G401 (cell line): Measurements from ENCODE around the gene ANO10. TPM values are rescaled to one million over a fixed set of nuclear protein-coding genes. Genes with fewer than 3 reads are reported as not detected.

ENCODE experiments used
- DNase-seq: peaks from one replicate; pipeline ENCODE4 v3.0.0-alpha.2; 2015; ENCODE audit warnings: low spot score
- in situ Hi-C: cut with HindIII; loops from 2 replicates; pipeline ENCODE4 v1.10.0; 2016; ENCODE audit warnings: low sequenced_read_pairs, mixed read lengths
- total RNA-seq: library from RNA; depleted of rRNA; stranded (reverse); fragments of >200 nt; shearing (Covaris generic); gene quantifications from 2 replicates; pipeline ENCODE4 v1.2.3, GENCODE V29; 2014

ANO10 gene
- total RNA-seq, 1 experiment from 2014 or later = 24.1 TPM

DNA sequence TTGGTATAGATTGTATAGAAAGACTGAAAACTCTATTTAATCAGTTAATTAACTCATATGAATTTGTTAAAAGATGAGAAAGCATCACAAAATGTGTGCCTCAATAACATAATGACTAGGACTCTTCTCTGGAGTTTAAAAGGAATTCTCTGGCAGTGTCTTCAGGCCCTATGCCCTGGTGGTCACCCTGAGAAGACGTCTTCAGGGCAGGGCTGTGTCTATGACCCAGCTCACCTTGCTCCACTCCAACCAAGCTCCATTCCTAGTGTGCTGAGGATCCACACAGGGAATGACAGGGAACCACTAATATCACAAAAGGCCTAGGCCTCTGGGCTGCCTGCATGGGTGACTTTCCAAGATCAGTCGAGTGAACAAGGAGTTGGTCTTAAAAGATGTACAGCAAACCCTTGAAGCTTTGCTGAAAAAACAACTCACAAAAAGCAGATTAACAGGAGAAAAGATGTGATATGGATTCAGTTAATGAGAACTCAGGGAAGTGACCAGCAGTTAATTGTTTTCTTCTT lies 178.9 kb downstream of the ANO10 start:
- in situ Hi-C loops = no loop called here
- no peak for DNase-seq

DNA sequence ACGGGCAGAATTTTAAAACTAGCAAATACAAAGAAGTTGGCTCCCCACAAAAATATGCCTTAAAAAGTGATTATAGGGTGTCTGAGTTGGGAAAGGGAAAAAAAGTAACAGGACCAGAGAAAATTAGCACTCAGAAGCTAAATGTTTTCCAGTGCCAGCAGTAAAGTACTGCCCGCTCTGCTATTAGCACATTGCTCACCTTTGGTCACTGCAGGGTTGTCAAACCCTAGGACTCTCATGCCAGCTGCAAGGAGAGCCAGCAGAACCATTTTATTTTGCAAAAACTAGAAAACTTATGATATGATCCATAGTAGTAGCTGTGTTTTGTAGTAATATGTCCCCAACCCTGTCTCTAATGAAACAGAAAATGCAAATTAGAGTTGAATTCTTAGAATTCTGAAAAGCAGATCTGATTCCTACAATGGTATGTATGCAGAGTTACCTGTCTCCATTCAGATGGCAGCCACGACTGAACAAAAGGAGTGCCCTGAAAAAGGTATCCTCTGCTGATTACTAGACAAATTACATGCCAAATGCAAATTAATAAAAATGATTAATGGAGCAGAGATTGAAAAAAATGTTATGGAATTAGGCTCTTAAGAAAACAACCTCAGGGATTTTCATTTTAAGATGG lies 185.2 kb downstream of the ANO10 start:
- DNase-seq = no peak
- in situ Hi-C loops = no loop called here

DNA sequence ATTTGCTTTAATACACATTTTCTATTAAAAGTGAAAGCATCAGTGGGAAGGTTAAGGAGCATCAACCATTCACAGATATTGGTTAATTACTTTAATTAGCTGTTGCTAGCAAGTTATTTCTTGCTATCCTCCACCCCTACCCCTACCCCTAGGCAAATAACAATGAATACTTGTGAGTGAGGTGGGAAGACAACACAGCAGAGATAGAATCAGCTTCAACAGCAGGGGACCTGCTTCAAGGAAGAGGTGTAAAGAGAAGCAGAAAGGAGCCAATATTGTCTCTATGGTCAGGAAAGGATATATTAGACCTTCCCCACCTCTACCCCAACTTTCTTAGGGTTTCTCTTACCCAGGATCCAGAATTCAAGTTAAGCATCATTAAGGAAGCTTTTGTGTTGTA lies 186.1 kb downstream of the ANO10 start:
- no peak for DNase-seq
- in situ Hi-C loops = no loop called here

DNA sequence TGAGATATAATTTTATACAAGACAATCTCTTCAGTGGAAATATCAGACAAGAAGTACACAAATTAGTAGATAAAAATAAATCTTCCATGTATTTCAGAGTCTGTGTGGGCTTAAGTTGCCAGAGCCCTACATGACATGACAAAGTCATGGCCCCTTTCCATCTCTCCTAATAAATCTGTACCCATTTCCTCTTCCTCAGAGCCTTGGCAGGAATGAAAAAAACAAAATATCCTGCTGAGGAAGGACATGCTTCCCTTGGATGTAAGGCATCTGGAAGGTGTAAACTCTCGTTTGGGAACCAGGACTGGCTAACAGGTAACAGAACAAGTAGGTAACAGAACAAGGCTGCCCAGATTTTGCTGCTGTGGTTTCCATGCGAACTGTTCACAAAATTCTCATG lies 187.4 kb downstream of the ANO10 start:
- peak; percentile 76 for DNase-seq
- in situ Hi-C loops = no loop called here

DNA sequence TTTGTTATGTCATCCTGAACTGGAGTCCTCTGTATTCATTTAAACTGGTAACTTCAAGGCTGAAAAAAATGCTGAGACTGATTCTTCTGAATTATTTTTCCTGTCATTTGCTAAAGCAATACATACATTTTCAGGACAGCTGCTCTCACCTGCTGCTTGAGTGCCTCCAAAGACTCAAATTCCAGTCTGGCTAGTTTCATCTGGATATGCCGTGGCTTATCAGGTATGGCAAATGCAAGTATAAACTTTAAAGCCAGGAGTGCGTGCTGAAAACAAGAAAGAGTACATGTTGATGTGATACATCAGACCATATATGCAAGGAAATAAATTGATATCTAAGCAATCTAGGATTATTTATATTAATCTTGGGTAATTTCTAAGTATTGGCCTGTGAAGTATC lies 189.3 kb downstream of the ANO10 start:
- DNase-seq = no peak
- in situ Hi-C loops = no loop called here

DNA sequence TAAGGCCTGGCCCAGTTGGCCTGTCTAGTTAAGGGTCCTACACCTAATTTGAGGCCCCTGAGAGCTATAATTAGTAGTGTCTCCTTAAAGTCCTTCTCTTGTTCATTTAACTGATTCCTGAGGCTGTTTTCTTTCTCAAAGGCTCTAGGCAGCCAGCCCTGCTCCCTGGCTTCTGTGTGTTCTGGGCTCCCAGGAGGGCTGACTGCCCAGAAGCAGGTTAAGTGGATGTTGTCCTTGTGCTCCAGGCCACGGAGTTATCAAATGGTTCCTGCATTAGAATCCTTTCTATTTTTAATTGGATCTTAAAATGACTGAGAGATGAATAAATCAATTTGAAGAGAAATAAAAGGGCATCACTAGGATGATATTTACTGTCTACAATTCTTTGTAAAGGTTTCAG lies 195.4 kb downstream of the ANO10 start:
- in situ Hi-C loops = no loop called here

DNA sequence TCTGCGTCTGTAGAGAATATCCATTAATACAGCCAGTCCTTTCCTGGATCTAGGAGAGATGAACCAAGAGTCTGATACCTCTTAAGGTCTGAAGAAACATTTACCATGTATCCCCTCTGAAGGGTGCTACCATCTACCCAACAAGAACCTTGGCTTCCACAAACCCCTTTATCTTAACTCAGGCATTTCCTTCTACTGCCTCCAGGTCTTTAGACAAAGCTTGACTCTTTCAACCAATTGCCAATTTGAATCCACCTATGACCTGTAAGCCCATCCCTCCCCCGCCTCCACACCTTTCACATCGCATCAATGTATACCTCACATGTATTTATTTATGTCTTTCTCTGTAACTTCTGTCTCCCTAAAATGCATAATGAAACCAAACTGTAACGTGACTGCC lies 196.0 kb downstream of the ANO10 start:
- DNase-seq = no peak
- in situ Hi-C loops = no loop called here

More for the DNA sequence above, 195.4 kb downstream of the ANO10 start:
- DNase-seq = no peak

DNA sequence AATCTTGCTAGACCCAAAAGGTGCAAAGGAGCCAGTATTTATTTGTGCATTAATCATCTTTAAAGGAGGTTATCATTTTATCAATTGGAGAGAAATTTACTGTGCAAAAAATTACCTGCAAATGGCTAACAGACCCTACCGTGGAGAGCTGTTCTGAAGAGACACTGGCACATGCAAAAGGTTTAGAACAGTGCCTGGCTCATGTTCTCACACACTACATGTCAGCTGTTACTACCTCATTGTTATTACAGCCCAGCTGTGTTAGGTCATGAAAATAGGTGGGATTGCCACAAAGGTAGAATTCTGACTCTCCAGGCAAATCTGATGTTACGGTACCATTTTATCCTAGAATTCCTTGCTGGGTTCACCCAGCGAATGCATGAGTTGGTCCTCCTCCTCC lies 198.2 kb downstream of the ANO10 start:
- in situ Hi-C loops = no loop called here
- DNase-seq = no peak

DNA sequence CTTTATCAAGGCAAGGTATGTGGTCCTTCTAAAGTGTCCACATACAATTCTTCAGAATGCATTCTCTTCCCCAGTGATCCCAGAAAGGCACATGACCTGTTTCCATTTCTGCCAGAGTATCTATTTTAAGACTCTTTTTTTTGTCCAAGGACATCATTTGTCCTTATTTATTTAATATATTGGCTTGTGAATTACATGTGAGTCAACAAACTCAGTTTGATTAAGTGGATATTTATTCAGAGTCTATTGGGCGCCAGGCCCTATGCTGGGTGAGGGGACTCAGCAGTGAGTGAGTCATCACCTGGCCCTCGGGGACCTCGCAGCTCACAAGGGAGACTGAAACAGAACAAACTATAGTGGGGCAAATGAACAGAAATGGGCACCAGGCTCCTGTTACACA lies 198.7 kb downstream of the ANO10 start:
- in situ Hi-C loops = no loop called here
- no peak for DNase-seq

DNA sequence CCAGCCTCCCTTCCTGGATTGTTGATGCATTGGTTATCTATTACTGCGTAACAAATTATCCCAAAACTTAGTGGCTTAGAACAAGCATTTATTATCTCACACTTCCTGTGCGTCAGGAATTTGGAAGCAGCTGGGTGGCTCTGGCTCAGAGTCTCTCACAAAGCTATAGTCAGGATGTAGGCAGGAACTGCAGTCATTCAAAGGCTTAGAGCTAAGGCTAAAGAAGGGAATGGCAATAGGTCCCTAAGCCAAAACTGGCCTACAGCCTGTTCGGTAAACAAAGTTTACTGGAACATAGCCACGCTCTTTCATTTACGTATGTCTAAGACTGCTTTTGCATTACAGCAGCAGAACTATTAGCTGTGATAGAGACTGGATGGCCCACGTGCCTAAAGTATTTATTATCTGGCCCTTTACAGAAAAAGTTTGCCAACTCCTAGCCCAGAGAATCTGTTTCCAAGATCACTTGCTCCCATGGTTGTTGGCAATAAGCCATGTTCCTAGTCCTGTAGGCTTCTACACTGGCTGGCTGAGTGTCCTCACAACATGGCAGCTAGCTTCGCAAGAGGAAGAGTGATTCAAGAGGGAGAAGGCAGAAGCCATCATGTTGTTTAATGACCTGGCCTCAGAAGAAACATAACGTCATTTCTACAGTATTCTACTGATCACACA lies 203.1 kb downstream of the ANO10 start:
- no peak for DNase-seq
- in situ Hi-C loops = no loop called here

DNA sequence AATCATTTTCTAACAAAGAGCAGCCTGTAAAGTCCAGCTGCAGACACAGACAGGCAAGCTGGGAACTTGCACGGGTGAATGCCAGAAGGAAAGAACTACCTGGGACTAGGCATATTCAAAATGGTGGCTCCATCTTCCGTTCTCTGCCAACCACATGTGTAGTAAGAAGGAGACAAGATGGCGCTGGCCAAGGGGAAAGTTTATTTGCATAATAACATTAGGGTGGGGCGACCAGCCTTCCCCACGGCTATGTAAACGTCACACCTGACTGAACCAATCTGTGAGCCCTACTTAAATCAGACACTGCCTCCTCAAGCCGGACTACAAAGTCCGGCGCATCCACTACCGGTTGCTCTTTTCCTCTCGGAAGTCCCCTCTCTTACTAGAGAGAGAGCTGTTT lies 204.7 kb downstream of the ANO10 start:
- in situ Hi-C loops = no loop called here
- DNase-seq = no peak

DNA sequence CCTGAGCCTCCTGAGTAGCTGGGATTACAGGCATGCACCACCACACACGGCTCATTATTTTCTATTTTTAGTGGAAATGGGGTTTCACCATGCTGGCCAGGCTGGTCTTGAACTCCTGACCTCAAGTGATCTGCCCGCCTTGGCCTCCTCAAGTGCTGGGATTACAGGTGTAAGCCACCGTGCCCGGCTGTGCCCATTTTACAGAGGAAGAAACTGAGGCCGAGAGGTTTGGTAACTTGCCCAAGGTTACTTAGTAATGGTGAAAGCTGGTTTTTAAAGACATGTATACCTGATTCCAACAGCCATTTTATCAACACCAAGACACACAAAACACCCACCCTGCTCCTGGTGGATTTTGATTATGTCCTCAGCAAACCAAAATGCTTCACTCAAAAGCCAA lies 206.7 kb downstream of the ANO10 start:
- DNase-seq = no peak
- in situ Hi-C loops = no loop called here

DNA sequence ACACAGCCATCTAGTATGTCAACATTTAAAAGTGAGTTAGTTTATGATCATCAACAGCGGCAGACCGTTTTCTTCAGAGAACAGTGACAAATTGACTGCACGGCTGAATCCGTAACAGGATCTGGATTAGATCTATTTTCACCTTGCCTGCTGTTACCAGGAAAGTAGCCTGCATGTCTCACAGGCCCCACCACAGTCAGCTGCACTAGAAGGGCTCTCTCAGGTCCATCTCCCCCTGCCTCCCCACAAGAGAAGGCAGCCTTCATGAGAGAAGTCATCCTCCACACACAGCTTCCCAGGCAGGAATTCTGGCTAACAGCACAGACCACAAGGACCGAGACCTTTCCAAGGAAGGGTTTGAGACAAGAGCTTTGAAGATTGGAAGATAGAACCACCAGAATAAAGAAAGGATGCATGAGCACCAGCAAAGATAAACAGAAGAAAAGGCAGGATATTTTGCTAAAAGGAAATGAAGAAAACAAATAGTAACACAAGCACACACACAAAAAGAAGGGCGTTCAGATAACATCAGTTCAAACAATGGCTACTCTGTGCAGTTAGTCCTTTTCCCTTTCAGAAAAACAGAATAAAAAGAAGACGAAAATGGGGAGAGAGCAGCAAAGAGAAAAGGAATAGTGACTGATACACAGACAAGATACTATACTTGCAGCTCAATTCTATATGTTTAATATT lies 208.0 kb downstream of the ANO10 start:
- DNase-seq = no peak
- in situ Hi-C loops = no loop called here

DNA sequence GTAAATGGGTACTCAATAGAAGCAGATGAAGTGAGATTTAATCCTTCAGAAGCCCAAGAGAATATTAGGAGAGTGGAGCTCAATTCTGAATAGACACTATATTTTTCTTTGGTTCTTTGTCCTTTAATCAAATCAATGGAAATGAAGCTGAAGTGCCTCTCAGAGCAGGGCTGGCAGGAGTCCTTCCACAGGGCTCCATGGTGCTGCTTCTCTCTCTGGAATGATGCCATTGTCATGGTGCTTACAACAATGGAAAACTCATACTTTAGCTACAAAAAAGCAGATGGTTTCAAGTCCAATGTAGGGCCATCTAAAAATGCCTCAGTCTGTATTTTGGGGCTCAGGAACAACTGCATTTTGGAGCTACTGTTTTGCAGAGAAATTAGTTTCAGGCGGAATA lies 210.4 kb downstream of the ANO10 start:
- in situ Hi-C loops = no loop called here

DNA sequence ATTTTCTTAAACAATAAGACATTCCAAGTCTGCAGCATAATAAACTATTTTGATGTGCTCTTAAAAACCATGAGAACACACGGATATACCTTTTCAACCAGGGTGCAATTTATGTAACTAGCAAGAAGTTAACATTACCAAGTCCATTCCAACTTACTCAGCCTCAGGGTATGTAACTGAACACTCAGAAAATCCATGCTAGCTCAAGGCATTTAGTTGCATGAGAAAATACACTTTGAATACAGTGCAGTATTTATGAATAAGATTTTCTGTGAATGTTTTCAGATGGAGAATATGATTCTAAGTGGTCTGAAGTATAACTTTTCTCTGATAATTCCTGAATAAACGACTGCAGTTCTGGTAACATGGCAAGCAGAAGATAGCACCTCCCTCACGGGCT lies 211.2 kb downstream of the ANO10 start:
- in situ Hi-C loops = no loop called here
- no peak for DNase-seq

More for the DNA sequence above, 210.4 kb downstream of the ANO10 start:
- DNase-seq = peak; percentile 71

DNA sequence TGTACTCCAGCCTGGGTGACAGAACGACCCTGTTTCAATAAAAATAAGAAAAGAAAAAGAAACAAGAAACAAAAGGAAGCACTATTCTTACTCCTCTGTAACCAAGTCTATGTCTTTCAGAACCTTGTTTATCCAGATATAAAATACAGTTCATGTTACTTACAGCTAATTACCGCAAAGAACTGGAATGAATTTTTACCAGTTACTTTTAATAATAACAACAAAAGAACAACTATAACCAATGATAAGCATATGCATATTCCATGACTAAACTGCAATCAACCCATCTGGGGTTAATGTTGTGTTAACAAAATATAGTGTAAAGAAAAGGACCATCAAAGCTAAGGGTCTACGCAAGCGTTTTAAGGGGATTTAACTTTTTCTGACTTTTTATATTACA lies 212.3 kb downstream of the ANO10 start:
- no peak for DNase-seq
- in situ Hi-C loops = no loop called here

DNA sequence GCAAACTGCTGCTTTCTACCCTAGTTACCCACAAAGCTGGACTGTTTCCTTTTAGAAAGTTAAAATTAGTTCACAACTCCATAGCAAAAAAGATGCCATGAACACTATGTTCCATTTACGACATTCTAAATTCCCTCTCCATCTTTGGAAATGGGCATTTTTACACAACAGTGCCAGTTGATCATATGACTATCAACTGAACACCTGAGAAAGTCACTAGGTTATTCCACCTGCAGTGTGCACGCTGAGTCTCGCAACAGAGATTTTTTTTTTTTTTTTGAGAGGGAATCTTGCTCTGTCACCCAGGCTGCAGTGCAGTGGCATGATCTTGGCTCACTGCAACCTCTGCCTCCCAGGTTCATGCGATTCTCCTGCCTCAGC lies 215.2 kb downstream of the ANO10 start:
- in situ Hi-C loops = no loop called here
- no peak for DNase-seq

DNA sequence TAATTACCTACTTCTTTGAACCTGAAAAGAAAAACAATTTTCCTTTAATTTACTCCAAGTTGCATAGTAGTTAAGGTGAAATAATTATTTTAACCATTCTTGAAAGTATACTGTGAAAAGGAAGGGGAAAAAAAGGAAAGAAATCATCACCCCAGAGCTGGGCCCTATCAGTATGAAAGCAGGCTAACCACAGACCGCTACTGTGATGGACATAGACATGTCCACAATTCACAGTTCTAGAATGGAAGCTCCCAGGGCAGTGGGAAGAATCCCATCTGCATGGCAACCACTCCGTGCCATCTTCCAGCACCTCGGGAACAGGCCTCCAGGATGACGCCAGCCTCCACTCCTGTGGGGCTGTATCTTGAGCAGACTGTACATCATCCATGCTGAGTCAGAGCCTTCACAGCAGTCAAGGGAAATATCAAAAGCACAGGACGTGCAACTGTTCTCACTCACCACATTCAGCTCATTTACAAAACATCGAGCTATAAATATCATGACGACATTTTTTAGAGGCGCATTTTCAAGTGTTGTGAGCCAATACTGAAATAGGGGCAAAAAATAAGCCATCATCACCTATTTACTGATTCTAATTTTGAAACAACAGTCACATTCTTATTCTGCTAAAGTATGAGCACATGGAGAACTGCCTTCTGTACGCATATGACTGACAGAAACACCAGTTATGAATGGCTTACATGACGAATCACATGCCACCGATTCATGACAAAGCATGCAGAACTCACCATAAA lies 215.7 kb downstream of the ANO10 start:
- peak; percentile 50 for DNase-seq
- in situ Hi-C loops = no loop called here

DNA sequence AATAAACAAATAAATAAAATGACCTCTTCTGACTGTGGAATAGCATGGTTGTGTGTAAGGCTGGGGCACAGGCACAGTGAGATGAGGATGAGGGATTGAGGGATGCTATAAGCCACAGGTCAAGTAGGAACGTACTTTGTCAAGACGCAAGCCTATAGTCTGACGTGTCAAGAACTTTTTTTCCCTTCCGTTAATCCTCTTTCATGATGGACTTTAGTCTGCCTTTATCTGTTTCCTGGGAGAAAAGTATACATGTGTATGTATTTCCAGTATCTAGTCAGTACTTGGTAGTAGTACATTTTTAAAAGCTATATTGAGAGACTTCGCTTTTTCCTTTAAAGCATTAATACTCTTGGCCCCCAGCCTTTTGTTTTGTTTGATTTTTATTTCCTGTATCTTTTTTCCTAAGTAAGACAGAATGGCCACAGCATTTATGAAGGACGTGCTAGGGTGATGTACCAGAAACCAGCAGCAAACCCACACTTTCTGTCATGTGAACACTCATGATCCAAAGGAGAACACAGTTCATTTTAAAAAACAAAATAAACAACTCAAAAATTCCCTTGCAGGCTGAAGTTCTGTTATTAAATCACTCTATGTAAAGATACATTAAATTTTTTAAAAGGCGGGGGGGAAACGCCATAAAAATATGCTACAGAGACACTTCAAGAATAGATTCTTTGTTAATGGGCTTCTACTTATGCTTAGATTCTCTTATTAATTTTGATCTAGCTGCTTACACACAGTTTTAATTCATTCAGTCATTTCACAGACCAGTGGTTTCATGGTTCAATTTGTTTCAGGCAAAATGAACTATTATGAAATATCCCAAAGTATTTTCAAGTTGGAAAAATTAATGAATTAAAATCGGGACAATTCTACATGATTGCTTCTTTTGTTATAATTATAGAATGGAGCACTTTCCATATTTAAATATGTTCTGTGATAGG lies 220.8 kb downstream of the ANO10 start:
- in situ Hi-C loops = no loop called here
- no peak for DNase-seq
